ENCODE results near the gene USP20.

The USP20 gene

DNA sequence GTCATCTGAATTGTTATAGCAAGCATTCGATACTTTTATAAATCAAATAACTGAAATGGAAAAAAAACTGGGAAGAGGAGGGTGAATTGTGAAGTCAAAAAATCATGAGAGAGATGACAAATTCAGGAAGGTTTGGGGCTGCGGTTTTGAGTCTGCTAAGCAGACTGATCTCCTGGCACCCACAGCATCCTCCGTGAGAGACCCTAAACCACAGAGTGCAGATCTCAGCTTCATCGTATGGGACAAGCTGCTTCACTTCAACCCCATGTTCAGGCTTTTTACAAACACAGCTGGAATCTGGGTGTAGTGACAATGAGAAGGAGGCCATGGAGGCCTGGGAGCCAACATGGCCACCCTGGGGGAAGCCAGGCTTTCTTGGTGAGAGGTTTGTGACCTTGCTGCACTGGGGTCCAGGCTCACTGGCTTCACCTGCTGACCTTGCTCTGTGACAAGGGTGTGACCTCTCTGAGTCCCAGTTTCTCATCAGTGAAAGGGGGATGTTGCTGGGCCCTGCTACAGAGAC is 19.4 kb downstream of the USP20 start:
- DNase-seq (ENCODE audit: low read depth): no peak

DNA sequence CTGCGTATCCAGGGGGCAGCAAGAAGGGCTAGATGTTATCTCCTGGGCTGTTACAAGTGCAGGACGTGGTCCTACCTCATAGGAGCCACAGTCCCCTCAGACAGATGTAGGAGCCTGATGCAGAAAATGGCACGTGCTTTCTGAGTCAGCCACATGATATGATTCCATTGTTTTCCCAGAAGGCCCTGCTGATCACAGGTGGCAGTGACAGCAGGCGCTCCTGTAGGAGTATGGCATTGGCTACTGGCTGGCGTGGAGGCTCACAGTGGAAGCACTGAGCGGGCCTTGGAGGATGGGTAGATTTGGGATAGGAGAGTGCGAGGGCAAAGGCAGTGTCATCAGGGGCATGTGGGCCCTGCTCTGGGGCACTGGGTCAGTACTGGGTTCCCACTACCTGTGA is 21.9 kb downstream of the USP20 start:
- DNase-seq (ENCODE audit: low read depth): no peak

DNA sequence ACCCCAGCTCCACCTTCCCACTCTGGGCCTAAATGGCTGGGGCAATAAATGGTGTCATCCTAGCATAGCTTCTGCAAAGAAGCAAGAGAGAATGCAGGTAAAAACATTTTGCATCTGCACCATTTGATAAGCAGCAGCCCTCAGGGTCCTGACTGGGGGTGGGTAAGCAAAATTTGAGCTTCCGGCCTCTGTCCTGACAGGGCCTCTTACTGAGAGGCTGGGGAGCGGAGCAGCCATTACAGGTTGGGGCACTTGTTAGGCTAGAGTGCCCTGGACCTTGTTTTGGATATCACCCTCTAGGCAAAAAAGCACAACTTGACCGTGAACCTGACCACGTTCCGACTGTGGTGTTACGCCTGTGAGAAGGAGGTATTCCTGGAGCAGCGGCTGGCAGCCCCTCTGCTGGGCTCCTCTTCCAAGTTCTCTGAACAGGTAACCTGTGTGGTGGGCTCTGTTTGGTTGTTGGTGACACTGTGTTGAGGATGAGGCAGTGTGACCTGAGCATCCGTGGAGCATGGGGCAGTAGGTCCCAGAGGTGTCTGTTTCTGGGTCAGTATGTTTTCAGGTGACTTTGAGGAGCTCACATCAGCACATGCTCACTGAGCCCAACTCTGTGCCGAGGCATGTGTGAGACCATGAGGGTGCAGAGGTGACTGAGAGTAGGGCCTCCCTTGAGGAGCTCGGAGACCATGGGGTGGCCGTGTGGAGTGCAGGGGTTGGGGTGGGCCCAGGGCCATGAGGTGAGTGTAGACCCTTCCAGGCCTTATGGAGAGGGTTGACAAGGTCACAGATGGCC is 23.1 kb downstream of the USP20 start:
- DNase-seq (ENCODE audit: low read depth): no peak

DNA sequence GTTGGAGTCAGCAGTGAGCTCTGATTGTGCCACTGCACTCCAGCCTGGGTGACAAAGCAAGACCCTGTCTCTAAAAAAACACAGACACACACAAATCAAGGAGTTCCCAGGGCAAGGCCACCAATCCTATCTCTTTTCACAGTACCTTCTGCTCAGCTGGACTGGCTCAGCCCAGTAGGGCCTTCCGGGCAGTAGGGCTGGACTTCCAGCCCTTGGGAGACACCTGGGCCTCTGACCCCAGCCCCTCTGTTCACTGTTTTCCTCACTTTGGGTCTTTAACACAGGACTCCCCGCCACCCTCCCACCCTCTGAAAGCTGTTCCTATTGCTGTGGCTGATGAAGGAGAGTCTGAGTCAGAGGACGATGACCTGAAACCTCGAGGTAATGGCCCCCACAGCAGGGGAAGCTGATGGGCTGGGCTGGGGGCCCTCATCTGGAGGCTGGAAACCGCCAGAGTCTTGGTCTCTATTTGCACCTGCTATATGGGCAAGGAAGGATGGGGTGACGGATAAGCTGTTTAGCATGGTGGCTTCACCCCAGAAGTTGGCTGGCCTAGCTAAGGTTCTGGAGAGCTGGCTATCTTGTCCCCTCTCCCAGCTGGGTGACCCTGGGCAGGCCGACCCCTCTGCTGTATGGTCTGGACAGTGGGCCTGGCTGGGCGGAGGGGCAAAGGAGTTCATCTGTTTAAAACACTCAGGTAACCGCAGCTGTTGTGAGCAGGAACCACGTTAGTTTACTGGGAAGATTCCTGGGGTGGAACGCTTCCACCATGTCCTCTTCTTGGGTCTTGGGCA is 25.6 kb downstream of the USP20 start:
- DNase-seq (ENCODE audit: low read depth): no peak

DNA sequence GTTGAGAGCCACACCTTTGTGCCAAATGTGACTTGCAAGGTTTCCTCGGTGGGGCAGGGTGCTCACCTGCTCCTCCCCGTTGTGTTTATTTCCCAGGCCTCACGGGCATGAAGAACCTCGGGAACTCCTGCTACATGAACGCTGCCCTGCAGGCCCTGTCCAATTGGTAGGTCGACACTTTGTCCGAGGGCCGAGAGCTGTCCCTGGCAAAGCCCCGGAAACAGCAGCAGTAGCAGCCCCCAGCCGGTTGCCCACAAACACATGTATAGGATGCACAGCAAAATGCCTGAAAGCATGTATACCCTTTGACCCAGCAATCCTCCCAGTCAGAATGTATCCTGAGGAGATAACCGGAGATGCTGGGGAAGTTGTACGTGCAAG is 26.2 kb downstream of the USP20 start:
- DNase-seq (ENCODE audit: low read depth): no peak

DNA sequence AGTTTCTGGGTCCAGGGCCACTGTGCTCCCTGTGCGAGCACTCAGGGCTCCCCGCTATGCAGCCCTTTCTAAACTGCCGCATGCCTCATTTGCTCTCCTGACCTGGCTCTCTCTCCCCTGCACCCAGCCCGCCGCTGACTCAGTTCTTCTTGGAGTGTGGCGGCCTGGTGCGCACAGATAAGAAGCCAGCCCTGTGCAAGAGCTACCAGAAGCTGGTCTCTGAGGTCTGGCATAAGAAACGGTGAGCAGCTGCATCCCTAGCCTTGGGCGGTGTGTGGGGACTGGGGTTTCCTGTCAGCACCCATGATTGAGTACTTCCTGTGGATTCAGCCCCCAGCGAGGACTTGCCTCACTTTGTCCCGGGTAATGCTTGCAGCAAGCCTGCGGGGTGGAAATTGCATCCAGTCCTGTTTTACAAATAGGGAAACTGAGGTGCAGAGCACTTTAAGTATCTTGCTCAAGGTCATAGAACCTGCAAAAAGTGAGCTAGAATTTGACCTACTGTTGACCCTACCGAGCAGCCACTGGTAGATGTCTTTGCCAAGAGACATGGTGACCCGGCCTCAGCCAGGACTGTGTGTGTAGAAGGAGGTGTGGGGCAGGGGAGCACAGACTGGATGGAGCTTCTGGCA is 27.9 kb downstream of the USP20 start:
- DNase-seq (ENCODE audit: low read depth): peak; percentile 45

DNA sequence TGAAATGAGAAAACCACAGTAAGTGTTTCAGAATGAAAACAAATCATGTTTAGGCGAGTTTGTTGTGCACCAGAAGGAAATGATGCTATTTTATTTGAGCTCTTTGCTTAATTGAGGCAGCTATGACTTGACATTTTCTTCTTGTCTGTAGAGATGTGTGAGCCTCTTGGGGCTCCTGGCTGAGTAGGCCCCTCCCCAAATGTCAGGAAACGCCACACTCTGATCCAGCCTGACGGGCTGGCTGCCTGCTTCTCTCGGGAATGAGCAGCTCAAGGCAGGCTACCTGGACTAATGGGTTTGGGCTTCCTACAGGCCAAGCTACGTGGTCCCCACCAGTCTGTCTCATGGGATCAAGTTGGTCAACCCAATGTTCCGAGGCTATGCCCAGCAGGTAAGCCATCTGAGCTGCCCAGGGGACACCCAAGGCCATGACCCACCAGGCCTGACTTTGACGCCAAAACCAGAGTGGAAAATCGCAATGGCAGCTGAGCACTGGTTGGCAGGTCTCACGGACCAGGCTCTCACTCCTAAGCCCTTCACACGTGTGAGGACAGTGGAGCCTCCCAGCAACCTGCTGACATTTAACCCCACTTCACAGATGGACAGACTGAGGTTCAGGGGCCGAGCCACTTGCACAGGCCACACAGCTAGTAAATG is 29.9 kb downstream of the USP20 start:
- DNase-seq (ENCODE audit: low read depth): no peak

DNA sequence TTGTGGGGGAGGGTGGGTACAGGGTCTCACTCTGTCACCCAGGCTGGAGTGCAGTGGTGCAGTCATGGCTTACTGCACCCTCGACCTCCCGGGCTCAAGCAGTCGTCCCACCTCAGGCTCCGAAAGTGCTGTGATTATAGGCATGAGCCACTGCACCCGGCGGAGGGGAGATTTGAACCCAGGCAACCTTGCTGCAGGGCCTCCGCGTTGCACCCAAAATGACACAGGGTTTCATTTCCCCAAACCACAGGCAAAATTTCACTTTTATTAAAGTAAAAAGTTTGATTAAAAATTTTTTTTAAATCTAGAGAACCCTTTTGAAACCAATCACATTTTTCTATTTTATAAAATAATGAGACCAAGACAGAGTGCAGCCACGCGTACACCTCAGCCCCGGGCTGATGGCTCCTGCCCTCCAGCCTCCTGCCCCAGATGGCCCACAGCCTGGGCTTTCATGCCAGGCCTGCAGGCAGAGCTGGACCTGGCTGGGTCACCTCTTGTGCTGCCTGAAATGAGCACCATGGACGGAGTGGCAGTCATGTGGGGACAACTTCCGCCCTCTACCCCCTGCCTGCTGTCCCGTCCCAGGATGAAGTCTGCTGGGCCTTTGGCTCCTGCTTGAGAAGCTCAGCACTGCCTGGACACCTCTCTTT is 30.5 kb downstream of the USP20 start:
- no peak for DNase-seq (ENCODE audit: low read depth)

DNA sequence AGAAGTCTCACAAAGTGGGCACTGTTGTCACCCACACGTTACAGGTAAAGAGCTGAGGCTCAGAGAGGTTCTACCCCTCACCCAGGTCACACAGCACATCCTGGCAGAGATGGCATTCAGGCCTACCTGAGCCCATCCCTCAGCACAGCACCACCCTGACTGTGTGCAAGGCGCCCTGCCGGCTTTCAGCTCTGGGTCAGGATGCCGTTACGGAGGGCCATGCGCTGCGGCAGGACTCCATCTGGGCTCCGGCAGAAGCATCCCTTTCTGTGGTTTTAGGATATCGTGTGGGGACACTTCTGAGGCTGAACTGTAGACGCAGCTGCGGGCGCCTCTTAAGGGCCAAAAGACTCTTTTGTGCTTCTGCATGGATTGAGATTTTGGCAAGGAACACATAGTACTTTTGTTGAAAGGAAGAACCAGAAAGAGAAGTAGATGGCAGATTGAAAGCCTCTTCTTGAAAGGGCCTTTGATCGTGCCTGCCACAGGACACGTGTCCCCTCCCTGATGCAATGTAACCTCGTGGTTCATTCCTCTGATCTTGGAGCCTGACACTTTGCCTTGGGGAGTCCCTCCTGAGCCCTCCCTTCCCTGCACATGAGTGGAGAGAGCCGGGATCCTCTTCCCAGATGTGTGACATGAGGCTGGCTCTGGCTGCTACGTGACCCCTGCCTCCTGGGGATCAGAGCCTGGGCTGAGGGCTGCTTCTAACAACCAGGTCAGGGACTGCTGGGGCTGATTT is 31.3 kb downstream of the USP20 start:
- peak; percentile 62 for DNase-seq (ENCODE audit: low read depth)

DNA sequence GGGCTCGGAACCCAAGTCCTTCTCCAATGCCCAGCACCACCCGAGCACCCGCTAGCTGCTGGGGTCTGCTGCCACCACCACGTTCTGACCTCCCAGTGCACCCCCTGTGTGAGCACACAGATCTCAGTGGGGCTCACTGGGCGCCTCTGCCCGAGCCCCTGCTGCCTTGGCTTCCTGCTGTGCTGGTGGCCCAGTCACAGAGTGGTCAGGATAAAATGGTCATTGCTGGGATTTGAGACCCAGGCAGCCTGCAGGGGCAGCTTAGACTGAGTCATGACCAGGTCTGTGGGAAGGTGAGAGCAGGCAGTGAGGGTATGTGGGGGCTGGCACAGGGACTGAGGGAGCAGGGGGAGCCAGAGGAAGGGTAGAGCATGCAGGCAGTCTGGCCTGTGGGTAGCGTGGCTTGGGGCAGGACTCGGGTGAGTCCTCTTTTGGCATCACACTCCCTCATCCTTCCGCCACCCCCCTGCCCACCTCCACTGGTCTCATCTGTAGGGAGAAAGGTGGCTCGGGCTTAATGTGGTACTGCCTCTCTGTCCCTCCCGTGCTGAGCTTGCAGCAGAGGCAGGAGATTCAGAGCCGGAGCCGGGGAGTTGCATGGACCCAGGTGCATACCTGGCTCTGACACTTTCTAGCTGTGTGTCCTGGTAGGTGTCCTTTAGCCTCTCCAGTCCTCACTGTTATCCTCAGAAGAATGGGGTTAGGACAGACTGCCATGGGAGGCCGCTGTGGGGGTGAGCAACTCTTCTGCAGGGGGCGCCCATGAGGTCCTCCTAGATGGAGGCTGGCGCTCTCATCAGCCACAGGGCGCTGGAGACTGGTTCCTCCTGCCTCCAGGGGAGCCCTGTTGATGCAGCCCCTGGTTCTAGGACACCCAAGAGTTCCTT is 32.1 kb downstream of the USP20 start:
- no peak for DNase-seq (ENCODE audit: low read depth)

DNA sequence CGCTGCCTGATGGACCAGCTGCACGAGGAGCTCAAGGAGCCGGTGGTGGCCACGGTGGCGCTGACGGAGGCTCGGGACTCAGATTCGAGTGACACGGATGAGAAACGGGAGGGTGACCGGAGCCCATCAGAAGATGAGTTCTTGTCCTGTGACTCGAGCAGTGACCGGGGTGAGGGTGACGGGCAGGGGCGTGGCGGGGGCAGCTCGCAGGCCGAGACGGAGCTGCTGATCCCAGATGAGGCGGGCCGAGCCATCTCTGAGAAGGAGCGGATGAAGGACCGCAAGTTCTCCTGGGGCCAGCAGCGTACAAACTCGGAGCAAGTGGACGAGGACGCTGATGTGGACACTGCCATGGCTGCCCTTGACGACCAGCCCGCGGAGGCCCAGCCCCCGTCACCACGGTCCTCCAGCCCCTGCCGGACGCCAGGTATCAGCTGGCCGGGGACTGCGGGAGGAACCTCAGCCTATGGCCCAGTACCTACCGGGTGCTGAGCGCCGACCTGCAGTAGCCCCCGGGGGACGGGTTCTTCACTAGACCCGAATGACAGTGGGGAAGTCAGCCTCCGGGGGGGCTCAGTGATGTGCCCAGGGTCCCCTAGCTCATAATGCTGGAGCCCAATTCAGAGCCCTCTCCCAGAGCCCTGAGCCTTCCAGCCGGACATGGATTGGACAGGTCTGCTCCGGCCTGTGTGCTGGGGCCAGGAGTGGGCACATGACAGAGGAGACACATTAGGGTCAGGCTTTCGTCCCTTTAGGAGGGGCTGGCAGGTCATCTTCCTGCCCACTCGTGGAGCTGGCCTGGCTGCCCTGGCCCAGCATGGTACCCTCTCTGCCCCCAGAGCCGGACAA is 33.0 kb downstream of the USP20 start:
- no peak for DNase-seq (ENCODE audit: low read depth)

DNA sequence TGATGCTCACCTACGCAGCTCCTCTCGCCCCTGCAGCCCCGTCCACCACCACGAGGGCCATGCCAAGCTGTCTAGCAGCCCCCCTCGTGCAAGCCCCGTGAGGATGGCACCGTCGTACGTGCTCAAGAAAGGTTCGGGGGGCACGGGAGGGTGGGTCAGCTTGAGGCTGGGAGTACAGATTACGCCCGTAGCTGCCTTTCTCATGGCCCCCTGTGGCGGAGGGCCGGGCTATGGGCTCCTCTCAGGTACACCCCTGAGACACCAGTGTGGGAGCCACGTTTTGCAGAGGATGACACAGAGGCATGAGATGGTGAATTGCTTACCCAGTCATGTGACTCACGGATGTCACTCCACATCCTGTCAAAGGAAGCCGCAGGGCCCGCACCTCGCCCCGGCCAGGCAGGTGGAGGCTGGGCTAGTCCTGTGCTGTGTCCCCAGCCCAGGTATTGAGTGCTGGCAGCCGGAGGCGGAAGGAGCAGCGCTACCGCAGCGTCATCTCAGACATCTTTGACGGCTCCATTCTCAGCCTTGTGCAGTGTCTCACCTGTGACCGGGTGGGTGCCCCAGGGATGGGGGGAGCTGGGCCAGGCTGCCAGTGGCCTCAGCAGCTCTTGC is 33.7 kb downstream of the USP20 start:
- DNase-seq (ENCODE audit: low read depth): peak; percentile 90

DNA sequence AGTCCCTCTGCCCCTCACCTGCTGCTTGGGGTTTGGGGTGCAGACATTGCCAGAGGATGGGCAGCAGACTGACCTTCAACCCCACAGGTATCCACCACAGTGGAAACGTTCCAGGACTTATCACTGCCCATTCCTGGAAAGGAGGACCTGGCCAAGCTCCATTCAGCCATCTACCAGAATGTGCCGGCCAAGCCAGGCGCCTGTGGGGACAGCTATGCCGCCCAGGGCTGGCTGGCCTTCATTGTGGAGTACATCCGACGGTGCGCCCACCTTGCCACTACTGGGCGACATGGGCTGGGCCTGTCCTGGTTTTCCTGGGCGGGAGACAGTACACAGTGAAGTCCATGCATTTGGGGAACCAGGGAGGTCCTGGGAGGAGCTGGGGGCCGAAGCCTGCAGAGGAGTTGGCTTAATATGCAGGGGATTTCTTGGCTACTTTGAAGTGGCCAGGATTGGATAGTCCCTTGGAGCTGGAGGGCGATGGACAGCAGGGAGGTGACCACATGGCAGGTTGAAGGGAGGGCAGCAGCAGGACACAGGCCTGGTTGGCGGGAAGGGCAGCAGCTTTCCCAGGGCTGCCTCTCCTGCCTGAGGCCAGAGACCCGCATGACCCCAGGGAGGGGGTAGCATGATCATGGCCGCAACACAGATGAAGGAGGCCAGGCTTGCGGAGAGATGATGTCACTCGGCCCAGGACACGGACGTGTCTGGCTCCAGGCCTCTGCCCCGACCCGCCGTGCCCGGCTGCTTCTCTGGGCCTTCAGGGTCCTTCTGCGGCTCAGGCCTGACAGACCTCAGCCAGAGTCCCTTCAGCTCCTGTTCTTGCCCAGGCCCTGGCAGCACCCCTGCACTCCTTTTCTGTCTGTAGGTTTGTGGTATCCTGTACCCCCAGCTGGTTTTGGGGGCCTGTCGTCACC is 34.6 kb downstream of the USP20 start:
- no peak for DNase-seq (ENCODE audit: low read depth)

DNA sequence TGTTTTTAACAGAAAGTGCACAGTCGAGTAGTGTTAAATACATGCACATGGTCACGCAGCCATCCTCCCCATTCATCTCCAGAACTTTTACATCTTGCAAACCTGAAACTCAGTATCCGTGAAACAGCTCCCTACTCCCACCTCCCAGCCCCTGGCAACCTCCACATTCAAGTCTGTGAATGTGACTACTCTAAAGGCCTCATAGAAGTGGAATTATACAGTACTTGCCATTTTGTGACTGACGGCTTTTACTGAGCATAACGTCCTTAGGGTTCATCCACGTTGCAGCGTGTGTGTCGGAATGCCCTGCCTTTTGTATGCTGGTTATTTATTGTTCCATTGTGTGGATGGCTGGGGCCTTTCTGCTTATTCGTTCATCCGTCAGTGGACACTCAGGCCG is 35.8 kb downstream of the USP20 start:
- DNase-seq (ENCODE audit: low read depth): no peak

DNA sequence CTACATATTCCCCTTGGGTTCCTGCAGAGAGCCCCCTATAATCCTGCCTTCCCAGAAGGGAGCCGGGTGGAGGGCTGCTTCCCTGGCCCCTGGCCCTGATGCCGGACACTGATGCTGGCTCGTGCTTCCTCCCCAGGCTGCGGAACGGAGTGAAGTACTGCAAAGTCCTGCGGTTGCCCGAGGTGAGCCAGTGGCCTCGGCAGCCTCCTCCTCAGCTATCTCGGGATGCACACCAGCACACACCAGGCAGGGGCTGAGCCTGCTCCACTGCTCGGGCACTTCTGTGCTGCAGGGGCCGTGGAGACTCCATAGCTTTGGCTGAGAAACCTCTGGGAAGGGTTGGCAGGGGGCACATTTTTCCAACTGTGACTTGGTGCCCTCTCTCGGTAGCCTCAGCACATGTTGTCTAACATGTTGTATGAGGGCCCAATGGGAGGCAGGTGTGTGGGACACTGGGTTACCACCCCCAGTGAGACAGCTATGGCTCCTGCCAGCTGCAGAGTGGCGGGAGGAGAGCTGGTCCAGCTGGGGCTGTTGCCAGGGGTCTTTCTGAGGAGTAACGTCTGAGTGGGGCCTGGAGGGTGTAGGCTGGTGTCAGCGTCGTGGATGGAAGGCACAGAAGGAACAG is 38.4 kb downstream of the USP20 start:
- DNase-seq (ENCODE audit: low read depth): no peak

DNA sequence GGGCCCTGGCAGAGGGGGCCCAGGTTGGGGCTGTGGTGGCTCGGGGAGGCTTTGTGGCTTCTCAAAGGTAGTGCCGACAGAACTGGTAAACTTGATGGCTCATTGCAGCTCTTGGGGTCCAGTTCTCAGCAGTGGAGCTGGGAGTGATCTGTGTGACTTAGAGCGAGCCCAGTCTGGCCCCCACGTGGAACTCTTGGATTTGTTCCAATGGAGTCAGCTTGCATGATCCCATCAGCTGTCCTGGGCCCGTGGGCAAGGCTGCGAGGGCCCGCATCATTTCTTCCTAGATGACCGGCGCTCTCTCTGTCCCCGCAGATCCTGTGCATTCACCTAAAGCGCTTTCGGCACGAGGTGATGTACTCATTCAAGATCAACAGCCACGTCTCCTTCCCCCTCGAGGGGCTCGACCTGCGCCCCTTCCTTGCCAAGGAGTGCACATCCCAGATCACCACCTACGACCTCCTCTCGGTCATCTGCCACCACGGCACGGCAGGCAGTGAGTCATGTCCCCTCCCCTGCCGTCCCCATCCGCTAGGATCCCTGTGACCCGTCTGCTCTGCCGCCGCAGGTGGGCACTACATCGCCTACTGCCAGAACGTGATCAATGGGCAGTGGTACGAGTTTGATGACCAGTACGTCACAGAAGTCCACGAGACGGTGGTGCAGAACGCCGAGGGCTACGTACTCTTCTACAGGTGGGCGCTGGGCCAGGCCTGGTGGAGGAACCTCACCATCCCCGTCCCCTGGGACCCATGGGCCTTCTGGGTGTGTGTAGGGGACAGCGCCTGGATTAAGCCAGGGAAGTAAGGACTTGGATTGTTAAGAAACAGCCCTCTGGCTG is 39.2 kb downstream of the USP20 start:
- DNase-seq (ENCODE audit: low read depth): no peak

All from T follicular helper cell (primary cell).